GM23338 (cell line): ENCODE measurements around the gene MEF2D. TPM values are rescaled to one million over a fixed set of nuclear protein-coding genes. Genes with fewer than 3 reads are reported as not detected.

Experiments
- ATAC-seq: fragments of 200-7000 bp; cut with Tn5 transposase; 3 replicates; pipeline ENCODE4 v1.9.1; 2020
- DNase-seq: peaks from one replicate; pipeline ENCODE4 v3.0.0-alpha.2; 2015; ENCODE audit warnings: low spot score
- H2AFZ ChIP-seq: fragments of 200-600 bp; sonication (generic); 2 replicates; pipeline ENCODE4 v1.8.0; 2016; ENCODE audit warnings: antibody characterized with exemption, mild to moderate bottlenecking, moderate library complexity
- H3F3A ChIP-seq: fragments of 200-600 bp; sonication (generic); replicated peaks from 2 replicates; pipeline ENCODE4 v1.8.0; 2017; ENCODE audit warnings: antibody characterized with exemption, mixed run types, low read depth
- H3K27ac ChIP-seq: fragments of 200-600 bp; sonication (generic); 2 replicates; pipeline ENCODE4 v1.6.1; 2016; ENCODE audit warnings: low read depth
- H3K27me3 ChIP-seq: fragments of 200-600 bp; sonication (generic); 2 replicates; pipeline ENCODE4 v1.8.0; 2016; ENCODE audit warnings: mild to moderate bottlenecking, mixed run types, moderate library complexity; ENCODE audit not compliant: insufficient read depth
- H3K36me3 ChIP-seq: fragments of 200-600 bp; sonication (generic); 2 replicates; pipeline ENCODE4 v1.8.0; 2016; ENCODE audit warnings: mild to moderate bottlenecking; ENCODE audit not compliant: insufficient read depth
- H3K4me1 ChIP-seq: fragments of 200-600 bp; sonication (generic); 2 replicates; pipeline ENCODE4 v1.8.0; 2016; ENCODE audit warnings: mild to moderate bottlenecking, moderate library complexity; ENCODE audit not compliant: insufficient read depth
- H3K4me2 ChIP-seq: fragments of 200-600 bp; sonication (generic); 2 replicates; pipeline ENCODE4 v1.7.1; 2017; ENCODE audit warnings: mixed run types
- H3K4me3 ChIP-seq: fragments of 200-600 bp; sonication (generic); 2 replicates; pipeline ENCODE4 v1.6.1; 2016; ENCODE audit warnings: mixed run types
- H3K79me2 ChIP-seq: fragments of 200-600 bp; sonication (generic); replicated peaks from 2 replicates; pipeline ENCODE4 v1.8.0; 2017; ENCODE audit warnings: mild to moderate bottlenecking; ENCODE audit not compliant: insufficient read depth
- H3K9me2 ChIP-seq: fragments of 200-600 bp; sonication (generic); 2 replicates; pipeline ENCODE4 v1.8.0; 2017; ENCODE audit not compliant: insufficient read depth
- H4K20me1 ChIP-seq: fragments of 200-600 bp; sonication (generic); replicated peaks from 2 replicates; pipeline ENCODE4 v1.8.0; 2017; ENCODE audit warnings: mild to moderate bottlenecking; ENCODE audit not compliant: insufficient read depth
- H3K27ac Mint-ChIP-seq: 2 replicates; pipeline ENCODE4 v1.8.0; 2020; ENCODE audit warnings: inconsistent platforms, mild to moderate bottlenecking, moderate library complexity, mixed read lengths
- H3K27me3 Mint-ChIP-seq: 3 replicates; pipeline ENCODE4 v1.8.0; 2022; ENCODE audit warnings: low read depth, mild to moderate bottlenecking, moderate library complexity, mixed read lengths, inconsistent platforms; ENCODE audit not compliant: insufficient read depth, poor library complexity
- H3K36me3 Mint-ChIP-seq: 3 replicates; pipeline ENCODE4 v1.8.0; 2021; ENCODE audit warnings: low read depth, mild to moderate bottlenecking, inconsistent platforms, moderate library complexity, mixed read lengths
- H3K4me1 Mint-ChIP-seq: 3 replicates; pipeline ENCODE4 v1.8.0; 2020; ENCODE audit warnings: mild to moderate bottlenecking, inconsistent platforms, mixed read lengths
- H3K4me3 Mint-ChIP-seq: 3 replicates; pipeline ENCODE4 v1.8.0; 2021; ENCODE audit warnings: moderate library complexity, mild to moderate bottlenecking, inconsistent platforms, mixed read lengths
- H3K9me3 Mint-ChIP-seq: 3 replicates; pipeline ENCODE4 v1.8.0; 2020; ENCODE audit warnings: moderate library complexity, mild to moderate bottlenecking, inconsistent platforms, mixed read lengths
- EZH2 ChIP-seq: fragments of 200-600 bp; sonication (generic); IDR thresholded peaks from one replicate; pipeline ENCODE4 v1.8.0; 2017; ENCODE audit warnings: antibody characterized with exemption, mild to moderate bottlenecking, low read depth; ENCODE audit not compliant: unreplicated experiment
- microRNA counts: library from miRNA; unstranded; fragments of <30 nt; microRNA quantifications from one replicate; lab custom pipeline; 2017
- microRNA-seq: library from miRNA; unstranded; fragments of <30 nt; microRNA quantifications from one replicate; pipeline ENCODE4, GENCODE V29; 2017
- polyA plus RNA-seq: library from polyadenylated mRNA; unstranded; fragments of >200 nt; fragmentation: Nextera tagmentation; extraction: Ambion mirVana; gene quantifications from 2 replicates; pipeline ENCODE4 v1.2.1, GENCODE V29; 2016
- small RNA-seq: library from RNA; depleted of rRNA; stranded (forward); fragments of <200 nt; gene quantifications from one replicate; pipeline ENCODE3, GENCODE V24; 2014; ENCODE audit warnings: low replicate concordance
- total RNA-seq: library from RNA; depleted of rRNA; stranded (reverse); fragments of >200 nt; shearing (Covaris generic); gene quantifications from 2 replicates; pipeline ENCODE4 v1.2.3, GENCODE V29; 2014; rRNA removed
- TF ChIP-seq, protein P1 (sequence below): IDR thresholded peaks from one replicate; pipeline ENCODE4 v1.6.1; 2018; ENCODE audit warnings: antibody characterized with exemption; ENCODE audit not compliant: unreplicated experiment

Gene MEF2D
- total and polyA plus RNA-seq, 2 experiments from 2014 or later: 10.6 to 15.5 TPM

DNA sequence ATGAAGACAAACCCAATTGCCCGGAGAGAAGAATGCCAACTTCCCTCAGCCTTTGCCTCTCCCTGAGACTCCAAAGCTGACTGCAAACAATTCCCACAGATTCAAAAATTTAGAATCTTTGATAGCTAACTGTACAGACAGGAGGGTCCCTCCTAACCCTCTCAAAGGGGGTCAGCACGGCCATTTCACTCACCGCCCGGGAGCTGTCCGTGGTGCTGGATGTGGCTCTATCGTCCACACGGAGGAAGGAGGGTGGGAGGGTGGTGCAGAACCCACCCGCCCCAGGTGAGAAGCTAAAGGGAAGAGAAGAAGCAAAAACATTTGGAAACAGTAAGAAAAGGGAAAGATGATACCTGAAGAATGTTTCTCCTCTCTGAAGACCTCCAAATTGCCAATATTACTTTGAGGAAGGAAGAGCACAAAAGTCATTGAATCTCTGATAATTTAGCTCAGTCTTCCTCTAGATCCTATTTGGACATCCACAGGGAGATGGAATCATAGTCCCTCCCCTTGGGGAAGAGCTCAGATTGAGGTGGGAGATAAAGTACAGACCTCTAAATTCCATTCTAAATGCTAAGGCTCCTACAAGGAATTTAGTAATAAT, 86.0 kb downstream of the MEF2D start:
- H3K36me3 ChIP-seq: no peaks in the 10 kb centered on the region; the same call in 1 of the 2 replicates
- H3K4me2 ChIP-seq: 0 out of 2 replicates have a peak overlapping the region, but pooled peaks have one; percentile 38

More for the DNA sequence above, 86.0 kb downstream of the MEF2D start:
- no peak overlapping the region for H3K27ac ChIP-seq
- ATAC-seq: peak; percentile 85
- no peak overlapping the region for H3K4me3 ChIP-seq
- Mint-ChIP-seq H3K27me3 (peaks cover 28% of the 10 kb centered on the region), H3K4me3 (no peak overlapping the region), H3K36me3 (no peaks in the 10 kb centered on the region), H3K27ac (no peak overlapping the region), H3K9me3 (no peaks in the 10 kb centered on the region), H3K4me1 (peaks cover 38% of the 10 kb centered on the region)
- H3K9me2 ChIP-seq: 0 out of 2 replicates have a peak, but pooled peaks cover 9% of the 10 kb centered on the region
- peaks cover 7% of the 10 kb centered on the region; the same call in 1 of the 2 replicates for H4K20me1 ChIP-seq
- peaks cover 23% of the 10 kb centered on the region for H3K4me1 ChIP-seq
- H2AFZ ChIP-seq: no peak overlapping the region
- peak; percentile 80 for DNase-seq
- H3K27me3 ChIP-seq: peaks cover 41% of the 10 kb centered on the region
- peaks cover 11% of the 10 kb centered on the region; the same call in 1 of the 2 replicates for H3F3A ChIP-seq
- TF ChIP-seq, protein P1, sequence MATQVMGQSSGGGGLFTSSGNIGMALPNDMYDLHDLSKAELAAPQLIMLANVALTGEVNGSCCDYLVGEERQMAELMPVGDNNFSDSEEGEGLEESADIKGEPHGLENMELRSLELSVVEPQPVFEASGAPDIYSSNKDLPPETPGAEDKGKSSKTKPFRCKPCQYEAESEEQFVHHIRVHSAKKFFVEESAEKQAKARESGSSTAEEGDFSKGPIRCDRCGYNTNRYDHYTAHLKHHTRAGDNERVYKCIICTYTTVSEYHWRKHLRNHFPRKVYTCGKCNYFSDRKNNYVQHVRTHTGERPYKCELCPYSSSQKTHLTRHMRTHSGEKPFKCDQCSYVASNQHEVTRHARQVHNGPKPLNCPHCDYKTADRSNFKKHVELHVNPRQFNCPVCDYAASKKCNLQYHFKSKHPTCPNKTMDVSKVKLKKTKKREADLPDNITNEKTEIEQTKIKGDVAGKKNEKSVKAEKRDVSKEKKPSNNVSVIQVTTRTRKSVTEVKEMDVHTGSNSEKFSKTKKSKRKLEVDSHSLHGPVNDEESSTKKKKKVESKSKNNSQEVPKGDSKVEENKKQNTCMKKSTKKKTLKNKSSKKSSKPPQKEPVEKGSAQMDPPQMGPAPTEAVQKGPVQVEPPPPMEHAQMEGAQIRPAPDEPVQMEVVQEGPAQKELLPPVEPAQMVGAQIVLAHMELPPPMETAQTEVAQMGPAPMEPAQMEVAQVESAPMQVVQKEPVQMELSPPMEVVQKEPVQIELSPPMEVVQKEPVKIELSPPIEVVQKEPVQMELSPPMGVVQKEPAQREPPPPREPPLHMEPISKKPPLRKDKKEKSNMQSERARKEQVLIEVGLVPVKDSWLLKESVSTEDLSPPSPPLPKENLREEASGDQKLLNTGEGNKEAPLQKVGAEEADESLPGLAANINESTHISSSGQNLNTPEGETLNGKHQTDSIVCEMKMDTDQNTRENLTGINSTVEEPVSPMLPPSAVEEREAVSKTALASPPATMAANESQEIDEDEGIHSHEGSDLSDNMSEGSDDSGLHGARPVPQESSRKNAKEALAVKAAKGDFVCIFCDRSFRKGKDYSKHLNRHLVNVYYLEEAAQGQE: peak; percentile 97
- TF ChIP-seq EZH2: no peak
- H3K79me2 ChIP-seq: no peaks in the 10 kb centered on the region

MicroRNAs encoded within 50 kb of the gene (microRNA counts, 767-probe panel; counts per million panel counts)
- 5,026 counts per million, percentile 20 among the panel's probes with 10 or more counts for microRNA hsa-miR-9-5p (lab: Ali Mortazavi, UCI)

Small RNA genes within 50 kb of the gene (microRNA-seq; reads per million reads assigned to microRNA genes)
- gene MIR9-1: not detected

Small RNA genes within 50 kb of the gene (small RNA-seq; reads per million reads assigned to genes)
- 0.10 reads per million for gene MIR9-1
- gene RF00019: not detected

Other genes starting within 250 kb of the MEF2D start
- gene SMG5, start 217.9 kb downstream of the MEF2D start, total RNA-seq: 109 and 118 TPM in 2 replicates
- 21.3 and 25.9 TPM in 2 replicates for gene SMG5, start 217.9 kb downstream of the MEF2D start, polyA plus RNA-seq
- 0.66 and 0.97 TPM in 2 replicates for gene TMEM79, start 216.4 kb downstream of the MEF2D start, total RNA-seq
- 1.3 and 1.5 TPM in 2 replicates for gene TMEM79, start 216.4 kb downstream of the MEF2D start, polyA plus RNA-seq
- 41.9 and 50.5 TPM in 2 replicates for gene GLMP, start 205.1 kb downstream of the MEF2D start, total RNA-seq
- 32.3 and 33.6 TPM in 2 replicates for gene GLMP, start 205.1 kb downstream of the MEF2D start, polyA plus RNA-seq
- gene VHLL, start 201.5 kb downstream of the MEF2D start, total RNA-seq: not detected in 2 replicates
- not detected in 2 replicates for gene VHLL, start 201.5 kb downstream of the MEF2D start, polyA plus RNA-seq
- 526 and 618 TPM in 2 replicates for gene CCT3, start 162.5 kb downstream of the MEF2D start, total RNA-seq
- 405 and 410 TPM in 2 replicates for gene CCT3, start 162.5 kb downstream of the MEF2D start, polyA plus RNA-seq
- gene TSACC, start 162.2 kb downstream of the MEF2D start, total RNA-seq: 0.66 and 2.5 TPM in 2 replicates
- gene TSACC, start 162.2 kb downstream of the MEF2D start, polyA plus RNA-seq: 9.3 and 9.8 TPM in 2 replicates
- 1.6 and 1.7 TPM in 2 replicates for gene RHBG, start 131.6 kb downstream of the MEF2D start, total RNA-seq
- 1.2 and 2.1 TPM in 2 replicates for gene RHBG, start 131.6 kb downstream of the MEF2D start, polyA plus RNA-seq
- gene IQGAP3, start 71.8 kb upstream of the MEF2D start, total RNA-seq: 25.7 and 31.8 TPM in 2 replicates
- gene IQGAP3, start 71.8 kb upstream of the MEF2D start, polyA plus RNA-seq: 11.9 and 12.8 TPM in 2 replicates
- not detected in 2 replicates for gene TTC24, start 78.9 kb upstream of the MEF2D start, total RNA-seq
- not detected in 2 replicates for gene TTC24, start 78.9 kb upstream of the MEF2D start, polyA plus RNA-seq
- 62.6 and 87.5 TPM in 2 replicates for gene NAXE, start 91.0 kb upstream of the MEF2D start, total RNA-seq
- 82.1 and 83.1 TPM in 2 replicates for gene NAXE, start 91.0 kb upstream of the MEF2D start, polyA plus RNA-seq
- gene GPATCH4, start 100.7 kb upstream of the MEF2D start, total RNA-seq: 58.9 and 95.7 TPM in 2 replicates
- gene GPATCH4, start 100.7 kb upstream of the MEF2D start, polyA plus RNA-seq: 174 and 187 TPM in 2 replicates
- gene HAPLN2, start 118.6 kb upstream of the MEF2D start, total RNA-seq: not detected in 2 replicates
- 0.53 TPM in 1 of 2 replicates, not detected in the other for gene HAPLN2, start 118.6 kb upstream of the MEF2D start, polyA plus RNA-seq
- gene BCAN, start 141.3 kb upstream of the MEF2D start, total RNA-seq: 5.5 and 8.0 TPM in 2 replicates
- gene BCAN, start 141.3 kb upstream of the MEF2D start, polyA plus RNA-seq: 2.3 and 3.6 TPM in 2 replicates
- 85.3 and 95.9 TPM in 2 replicates for gene NES, start 176.6 kb upstream of the MEF2D start, total RNA-seq
- gene NES, start 176.6 kb upstream of the MEF2D start, polyA plus RNA-seq: 25.0 and 27.5 TPM in 2 replicates
- gene CRABP2, start 204.8 kb upstream of the MEF2D start, total RNA-seq: 35.1 and 45.9 TPM in 2 replicates
- 137 and 138 TPM in 2 replicates for gene CRABP2, start 204.8 kb upstream of the MEF2D start, polyA plus RNA-seq
- 12.9 and 18.3 TPM in 2 replicates for gene METTL25B, start 227.7 kb upstream of the MEF2D start, total RNA-seq
- 18.1 and 21.1 TPM in 2 replicates for gene METTL25B, start 227.7 kb upstream of the MEF2D start, polyA plus RNA-seq
- gene ISG20L2, start 228.0 kb upstream of the MEF2D start, total RNA-seq: 34.9 and 50.9 TPM in 2 replicates
- 22.2 and 23.1 TPM in 2 replicates for gene ISG20L2, start 228.0 kb upstream of the MEF2D start, polyA plus RNA-seq
- gene MRPL24, start 240.3 kb upstream of the MEF2D start, total RNA-seq: 18.8 and 23.8 TPM in 2 replicates
- 45.7 and 52.4 TPM in 2 replicates for gene MRPL24, start 240.3 kb upstream of the MEF2D start, polyA plus RNA-seq